Left lobe of liver (tissue), 2 donors: ENCODE data around the gene SYCE3. TPM values are rescaled to one million over a fixed set of nuclear protein-coding genes. Genes with fewer than 3 reads are reported as not detected.

ENCODE experiments used
- ATAC-seq: fragments of 200-7000 bp; cut with Tn5 transposase; one replicate; pipeline ENCODE4 v1.9.1; 2020; ENCODE audit warnings: mild to moderate bottlenecking, moderate library complexity
- DNase-seq: peaks from one replicate; pipeline ENCODE4 v3.0.0-alpha.2; 2020; ENCODE audit warnings: low spot score
- total RNA-seq: library from RNA; stranded (reverse); gene quantifications from one replicate; pipeline ENCODE4 v1.2.1, GENCODE V29; 2021
- donor health status: DM: no; HTN: no; CAD: no; lungs with moderate emphysema.
- donor health status: DM: no; HTN: yes; CAD: no.

SYCE3 gene
- total RNA-seq, 1 donor from 2014 or later: 0.45 TPM

DNA sequence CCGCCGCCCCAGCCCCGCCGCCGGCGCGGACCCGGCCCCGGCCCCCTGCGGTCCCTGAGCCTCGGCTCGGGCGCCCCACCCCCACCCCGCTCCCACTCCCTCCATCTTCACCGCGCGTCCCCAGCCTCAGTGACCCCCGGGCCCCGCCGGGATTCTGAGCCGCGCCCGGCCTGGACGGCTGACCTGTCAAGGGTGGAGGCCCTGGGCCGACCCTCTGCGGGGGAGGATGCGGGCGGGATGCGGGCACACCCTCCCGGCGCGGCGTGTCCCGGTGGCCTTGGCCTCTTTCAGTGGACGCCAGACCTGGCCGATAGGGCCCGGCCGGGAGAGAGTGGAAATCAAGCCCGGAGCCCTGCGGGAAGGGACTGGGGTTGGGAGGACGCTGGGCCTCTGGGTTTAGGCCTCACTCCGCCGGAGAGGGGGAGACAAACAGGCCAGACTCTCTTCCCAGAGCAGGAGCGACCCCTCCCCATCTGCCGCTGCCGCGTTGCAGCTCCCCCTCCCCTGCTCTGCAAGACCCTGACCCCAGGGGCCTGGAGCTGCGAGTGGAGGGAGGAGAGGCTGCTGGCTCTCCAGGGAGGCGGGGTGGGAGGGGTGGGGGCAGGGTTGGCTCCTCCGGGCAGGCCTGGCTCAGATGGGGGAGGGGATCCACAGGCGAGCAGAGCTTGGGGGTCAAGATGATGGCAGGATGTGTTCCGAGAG is 38.4 kb upstream of the SYCE3 start:
- DNase-seq (peak; percentile 43), ATAC-seq (peak; percentile 9)

DNA sequence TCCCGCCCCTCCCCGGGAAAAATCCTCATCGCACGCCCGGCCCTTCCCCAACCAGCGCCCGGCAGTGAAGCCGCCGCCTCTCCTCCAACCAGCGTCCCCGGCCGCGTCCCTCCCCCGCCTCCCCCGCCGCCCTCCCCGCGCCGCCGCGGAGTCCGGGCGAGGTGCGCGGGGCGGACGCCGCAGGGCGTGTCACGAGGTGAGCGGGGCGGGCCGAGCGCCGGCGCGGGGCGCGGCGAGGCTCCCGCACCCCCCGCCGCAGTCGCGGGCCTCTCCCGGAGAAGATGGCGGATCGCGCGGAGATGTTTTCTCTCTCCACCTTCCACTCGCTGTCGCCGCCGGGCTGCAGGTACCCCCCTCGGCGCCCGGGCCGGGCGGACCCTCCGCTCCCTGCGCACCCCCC is 37.8 kb upstream of the SYCE3 start, which contains the start of gene MAPK8IP2:
TSS of gene MAPK8IP2 (plus strand) at position 256 of the 400 bp plus-strand sequence. CDS start at position 282, 26 bp downstream.
- no peak for DNase-seq
- ATAC-seq: peak; percentile 67

DNA sequence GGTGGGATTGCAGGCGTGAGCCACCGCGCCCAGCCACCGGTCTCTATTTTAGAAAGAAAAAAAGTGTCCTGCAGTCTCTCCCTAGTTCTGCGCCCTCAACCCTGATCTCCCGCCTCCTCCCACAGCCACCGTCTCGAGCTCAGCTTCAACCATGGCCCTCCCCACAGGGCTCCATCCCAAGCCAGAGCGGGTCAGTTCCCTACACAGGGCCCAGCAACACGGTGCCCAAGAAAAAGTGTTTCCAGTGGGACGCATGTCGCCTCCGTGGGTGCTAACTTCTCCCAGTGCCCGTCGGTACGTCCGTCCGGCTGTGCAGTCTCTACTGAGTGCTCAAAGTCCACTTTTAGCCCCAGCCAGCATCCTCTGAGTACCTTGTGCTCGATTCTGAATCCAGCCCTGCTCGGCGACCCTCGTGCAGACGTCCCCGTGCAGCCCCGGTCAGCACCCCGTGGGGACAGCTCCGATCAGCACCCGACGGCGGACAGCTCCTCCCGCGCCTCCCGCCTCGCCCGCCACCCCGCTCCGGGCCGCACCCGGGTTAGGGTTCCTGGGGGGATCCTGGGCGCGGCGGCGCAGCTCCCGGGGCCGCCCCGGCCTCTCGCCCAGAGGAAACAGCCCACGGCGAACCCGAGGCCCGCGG is 37.2 kb upstream of the SYCE3 start:
- DNase-seq: no peak

DNA sequence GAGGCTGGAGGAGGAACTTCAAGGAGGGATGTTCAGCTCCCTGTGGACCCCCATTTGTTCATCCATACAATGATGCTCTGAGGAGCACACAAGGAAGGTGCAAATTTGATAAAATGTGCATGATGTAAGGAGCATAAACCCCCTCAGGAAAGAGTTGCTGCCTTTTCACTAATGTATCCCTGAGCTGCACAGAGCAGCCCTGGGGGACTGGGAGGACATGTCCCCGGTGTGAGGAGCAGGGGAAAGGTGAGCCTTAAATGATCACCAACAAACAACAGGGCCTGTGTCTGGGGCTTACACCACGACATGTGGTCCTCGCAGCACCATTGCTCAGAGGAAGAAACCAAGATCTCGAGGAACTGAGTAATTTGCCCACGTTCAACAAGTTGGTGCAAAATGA is 34.4 kb upstream of the SYCE3 start:
- no peak for DNase-seq
- ATAC-seq: no peak

More for the DNA sequence above, 37.2 kb upstream of the SYCE3 start:
- ATAC-seq: peak; percentile 89

DNA sequence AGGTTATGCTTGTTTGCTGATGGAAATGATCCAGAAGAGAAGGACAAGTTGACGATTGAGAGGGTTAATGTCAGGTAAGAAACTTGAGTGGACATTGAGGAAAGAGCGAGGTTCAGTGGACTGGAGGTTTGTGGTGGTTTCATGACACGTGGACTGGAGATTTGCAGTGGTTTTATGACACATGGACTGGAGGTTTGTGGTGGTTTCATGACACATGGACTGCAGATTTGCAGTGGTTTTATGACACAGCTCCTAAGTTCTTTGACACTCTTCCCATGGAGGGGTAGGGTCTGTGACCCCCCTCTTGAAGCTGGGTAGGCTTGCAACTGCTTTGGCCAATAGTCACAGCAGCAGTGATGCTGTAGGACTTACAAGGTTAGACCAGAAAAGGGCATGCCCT is 32.5 kb upstream of the SYCE3 start:
- DNase-seq: no peak
- no peak for ATAC-seq

DNA sequence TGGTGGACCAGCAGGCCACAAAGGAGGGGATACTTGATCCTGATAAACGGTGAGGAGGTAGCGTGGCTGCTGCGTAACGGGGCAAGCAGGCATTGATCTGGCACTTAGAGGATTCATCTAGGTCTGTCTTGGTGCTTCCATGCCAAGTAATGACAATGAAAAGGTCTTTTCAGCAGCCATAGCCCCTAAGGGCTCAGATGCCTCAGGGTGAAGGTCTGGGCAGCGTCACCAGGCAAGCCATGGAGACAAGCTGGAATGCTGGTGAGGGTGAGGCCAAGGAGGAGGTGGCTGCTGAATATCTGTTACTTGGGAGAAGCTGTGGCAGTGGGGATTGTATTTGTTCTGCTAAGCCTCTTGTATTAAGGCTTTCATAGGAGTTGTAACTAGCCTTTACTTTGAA is 24.7 kb upstream of the SYCE3 start:
- DNase-seq: no peak

DNA sequence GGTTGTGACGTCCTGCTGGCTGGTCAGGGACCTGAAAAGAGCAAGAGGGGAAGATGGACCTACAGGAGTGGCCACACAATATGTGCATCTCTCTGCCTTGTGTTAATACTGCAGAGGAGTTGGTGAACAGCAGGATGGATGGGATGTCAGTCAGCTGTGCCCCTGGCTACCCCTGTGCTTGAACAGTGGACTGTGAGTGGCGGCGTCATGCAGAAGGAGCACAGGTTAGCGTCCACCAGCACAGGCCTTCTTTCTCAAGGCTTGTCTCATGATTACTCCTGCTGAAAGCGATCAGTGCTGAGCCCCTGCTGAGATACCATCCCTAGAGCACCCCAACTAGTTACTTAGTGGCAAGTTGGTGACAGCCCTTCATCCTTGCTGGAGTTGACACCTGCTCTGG is 23.7 kb upstream of the SYCE3 start:
- DNase-seq (no peak), ATAC-seq (no peak)

More for the DNA sequence above, 24.7 kb upstream of the SYCE3 start:
- no peak for ATAC-seq

DNA sequence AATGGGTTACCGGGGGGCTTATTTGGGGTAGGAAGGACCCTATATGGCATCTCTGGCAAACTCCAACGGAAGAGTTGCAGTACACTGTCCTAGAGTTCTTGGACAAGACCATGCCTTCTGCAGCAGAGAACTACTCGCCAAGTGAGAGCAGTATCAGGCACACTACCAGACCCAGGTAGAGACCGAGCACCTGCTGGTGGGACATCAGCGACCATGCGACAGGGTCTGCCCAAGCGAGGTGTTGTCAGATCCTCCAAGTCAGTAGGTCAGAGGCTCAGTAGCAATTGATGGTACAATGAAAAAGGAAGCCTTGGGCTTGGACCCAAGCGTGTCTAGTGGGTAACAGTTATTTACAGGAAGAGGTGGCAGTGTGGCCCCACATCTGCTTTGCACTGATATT is 23.1 kb upstream of the SYCE3 start:
- no peak for DNase-seq
- no peak for ATAC-seq

DNA sequence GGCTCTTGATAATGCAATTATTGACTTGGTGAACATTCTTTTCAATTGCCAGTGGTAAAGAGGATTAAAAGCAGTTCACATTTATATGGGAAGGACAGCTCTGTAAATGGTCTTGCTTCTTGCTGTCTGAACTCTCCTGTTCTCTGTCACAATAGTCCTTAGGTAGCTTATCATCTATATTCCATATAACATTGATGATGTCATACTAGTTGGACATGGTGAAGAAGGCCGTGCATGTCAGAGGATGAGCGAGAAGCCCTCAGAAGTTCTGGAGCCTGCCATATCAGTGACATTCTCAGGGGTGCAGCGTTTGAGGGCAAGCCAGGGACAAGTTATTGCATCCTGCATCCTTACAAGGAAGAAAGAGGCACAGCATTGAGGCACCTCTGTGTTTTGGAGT is 22.5 kb upstream of the SYCE3 start:
- ATAC-seq (no peak), DNase-seq (no peak)

DNA sequence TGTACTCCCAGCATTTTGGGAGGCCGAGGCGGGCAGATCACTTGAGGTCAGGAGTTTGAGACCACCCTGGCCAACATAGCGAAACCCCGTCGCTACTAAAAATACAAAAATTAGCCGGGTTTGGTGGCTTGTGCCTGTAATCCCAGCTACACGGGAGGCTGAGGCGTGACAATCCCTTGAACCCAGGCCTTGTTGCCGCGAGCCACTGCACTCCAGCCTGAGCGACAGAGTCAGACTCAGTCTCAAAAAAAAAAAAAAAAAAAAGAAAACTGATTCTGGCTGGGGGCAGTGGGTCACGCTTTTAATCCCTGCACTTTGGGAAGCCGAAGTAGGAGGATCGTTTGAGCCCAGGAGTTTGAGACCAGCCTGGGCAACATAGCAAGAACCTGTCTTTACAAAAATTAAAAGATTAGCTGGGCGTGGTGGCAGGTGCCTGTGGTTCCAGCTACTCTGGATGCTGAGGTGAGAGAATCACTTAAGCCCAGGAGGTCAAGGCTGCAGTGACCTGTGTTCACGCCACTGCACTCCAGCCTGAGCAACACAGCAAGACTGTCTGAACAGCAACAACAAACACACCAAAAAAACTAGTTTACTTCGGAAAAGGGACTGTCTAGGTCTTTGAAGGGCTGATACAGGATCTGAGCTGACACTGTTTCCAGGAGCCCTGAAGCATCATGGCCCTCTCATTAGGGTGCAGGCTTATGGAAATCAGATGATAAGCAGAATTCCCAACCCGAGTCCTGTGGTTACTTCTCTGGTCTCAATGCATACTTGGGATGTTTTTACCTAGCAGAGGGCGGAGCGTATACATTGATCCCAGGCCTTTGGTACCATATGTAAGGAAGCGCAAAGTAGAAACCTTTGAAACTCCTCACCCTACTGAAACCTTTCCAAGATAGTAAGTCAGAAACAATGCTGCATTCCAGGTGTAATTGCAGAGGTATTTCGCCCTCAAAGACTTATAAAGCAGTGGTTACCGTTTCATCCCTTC is 21.7 kb upstream of the SYCE3 start:
- ATAC-seq: no peak
- no peak for DNase-seq

DNA sequence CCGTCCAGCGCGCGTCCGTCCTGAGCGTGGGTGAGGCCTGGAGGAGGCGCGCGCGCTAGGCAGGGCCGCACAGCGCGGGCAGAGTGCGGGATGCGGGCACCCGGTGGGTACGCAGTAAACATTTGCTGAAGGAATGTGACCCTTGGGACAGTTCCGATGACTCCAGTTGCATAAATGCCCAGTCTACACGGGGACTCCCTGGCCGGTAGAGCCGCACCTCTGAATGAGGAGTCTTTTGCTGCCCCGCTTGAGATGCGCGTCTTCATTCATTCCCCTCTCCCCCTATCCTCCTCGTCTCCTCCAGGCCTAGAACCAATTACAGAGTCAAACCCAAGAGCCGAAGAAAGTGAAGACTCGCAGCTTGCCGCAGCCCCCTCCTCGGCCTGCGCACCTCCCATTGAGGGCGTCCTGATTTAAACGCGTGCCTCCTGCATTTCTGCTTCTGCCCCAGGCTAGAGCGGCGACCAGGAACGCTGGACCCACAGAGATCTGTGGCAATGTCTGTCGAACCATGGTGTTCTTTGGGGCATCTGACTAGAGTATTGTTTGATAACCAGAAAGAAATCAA is 20.7 kb upstream of the SYCE3 start:
- DNase-seq: no peak
- ATAC-seq: peak; percentile 33

DNA sequence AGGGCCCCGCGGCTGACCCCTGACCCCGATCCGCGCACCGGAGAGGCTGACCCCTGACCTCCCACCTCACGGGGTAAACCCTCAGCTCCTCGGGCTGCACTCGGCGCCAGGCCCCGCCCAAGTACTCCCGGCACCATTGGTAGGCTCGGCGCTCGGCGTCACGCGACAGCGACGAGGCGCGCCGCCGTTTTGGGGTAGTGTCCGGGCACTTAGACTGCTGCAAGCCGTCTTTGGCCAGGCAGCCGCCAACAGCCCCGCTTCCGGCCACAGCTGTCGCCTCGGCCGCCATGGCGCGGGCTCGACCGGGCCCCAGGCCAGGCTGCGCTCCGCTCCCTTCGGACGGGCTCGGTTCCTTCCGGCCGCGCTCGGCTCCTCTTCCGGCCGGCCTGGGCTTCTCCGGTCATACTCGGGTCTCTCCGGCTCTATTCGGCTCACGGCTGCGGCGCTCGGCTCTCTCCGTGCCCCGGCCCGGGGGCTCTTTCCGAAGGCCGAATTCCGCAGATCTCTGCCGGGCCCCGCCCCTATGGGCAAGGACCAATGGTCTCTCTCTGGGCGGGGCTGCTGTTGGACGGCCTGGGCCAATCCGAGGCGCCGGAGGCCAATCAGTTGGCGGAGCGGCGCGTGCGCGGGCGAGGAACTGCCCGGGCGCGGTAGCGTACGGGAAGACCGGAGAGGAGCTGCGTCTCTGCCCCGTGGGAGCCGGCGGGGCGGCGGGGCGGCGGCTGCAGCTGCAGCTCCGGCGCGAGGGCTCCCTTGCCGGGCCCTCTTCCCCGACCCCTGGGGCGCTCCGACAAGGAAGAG is 20.0 kb upstream of the SYCE3 start, which contains the start of gene CHKB:
TSS of gene CHKB (minus strand) at position 357 of the 801 bp plus-strand sequence. CDS start at position 289, 68 bp downstream.
- DNase-seq: peak; percentile 99
- peak; percentile 93 for ATAC-seq

DNA sequence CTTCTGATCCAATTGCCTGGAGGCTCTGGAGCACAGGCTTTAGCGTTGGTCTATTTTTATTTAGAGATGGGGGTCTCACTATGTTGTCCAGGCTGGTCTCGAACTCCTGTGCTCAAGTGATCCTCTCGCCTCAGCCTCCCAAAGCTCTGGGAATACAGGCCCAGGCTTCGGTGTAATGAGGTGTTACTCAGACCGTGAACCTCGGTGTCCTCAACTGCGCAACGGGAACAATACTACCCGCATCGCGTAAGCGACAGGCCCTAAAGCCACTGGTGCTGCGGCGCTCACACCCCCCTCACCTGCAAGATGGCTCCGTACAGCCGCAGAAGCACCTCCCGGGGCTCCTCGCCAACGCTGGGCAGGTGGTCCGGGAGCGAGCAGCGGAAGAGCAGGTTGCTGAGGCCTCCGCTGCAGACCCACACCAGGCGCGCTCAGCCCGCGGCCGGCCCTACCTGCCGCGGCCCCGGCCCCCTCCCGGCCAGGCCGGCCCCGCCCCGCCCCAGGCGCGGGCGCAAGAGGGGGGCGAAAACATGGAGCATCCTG is 19.3 kb upstream of the SYCE3 start:
- ATAC-seq (no peak), DNase-seq (no peak)

DNA sequence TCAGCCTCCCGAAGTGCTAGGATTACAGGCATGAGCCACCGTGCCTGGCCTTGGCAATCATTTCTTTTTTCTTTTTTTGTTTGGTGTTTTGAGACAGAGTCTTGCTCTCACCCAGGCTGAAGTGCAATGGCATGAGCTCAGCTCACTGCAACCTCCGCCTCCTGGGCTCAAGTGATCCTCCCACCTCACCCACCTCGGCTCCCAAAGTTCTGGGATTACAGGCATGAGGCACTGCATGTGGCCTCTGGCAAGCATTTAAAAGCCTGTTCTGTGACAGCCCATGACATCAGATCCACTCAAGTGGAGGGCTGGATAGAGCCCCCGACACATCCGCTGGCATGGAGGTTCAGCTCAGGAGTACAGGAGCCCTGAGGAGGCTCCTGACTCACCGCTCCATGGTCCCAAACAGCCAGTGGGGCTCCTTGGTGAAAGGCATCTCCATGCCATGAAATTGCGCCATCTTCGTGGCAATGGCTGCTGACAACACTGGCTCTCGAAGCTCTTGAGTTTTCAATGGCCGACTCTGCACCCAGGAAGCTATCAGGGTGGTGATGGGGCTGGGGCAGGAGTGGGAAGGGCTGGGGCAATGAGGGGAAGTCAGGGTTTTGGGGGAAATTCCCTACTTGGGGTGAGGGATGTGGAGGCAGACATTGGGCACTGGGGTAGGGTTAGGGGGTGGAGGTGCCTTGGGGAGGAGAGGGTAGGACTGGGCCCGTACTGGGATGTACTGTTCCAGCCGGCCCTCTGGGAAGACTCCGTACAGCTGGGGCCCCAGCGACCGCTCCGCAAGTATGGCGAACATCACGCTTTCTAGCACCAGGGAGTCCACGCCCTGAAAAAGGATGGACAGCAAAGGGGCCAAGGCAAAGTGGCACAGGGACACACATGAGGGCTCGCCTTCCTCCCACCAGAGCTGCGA is 18.6 kb upstream of the SYCE3 start:
- DNase-seq: no peak

DNA sequence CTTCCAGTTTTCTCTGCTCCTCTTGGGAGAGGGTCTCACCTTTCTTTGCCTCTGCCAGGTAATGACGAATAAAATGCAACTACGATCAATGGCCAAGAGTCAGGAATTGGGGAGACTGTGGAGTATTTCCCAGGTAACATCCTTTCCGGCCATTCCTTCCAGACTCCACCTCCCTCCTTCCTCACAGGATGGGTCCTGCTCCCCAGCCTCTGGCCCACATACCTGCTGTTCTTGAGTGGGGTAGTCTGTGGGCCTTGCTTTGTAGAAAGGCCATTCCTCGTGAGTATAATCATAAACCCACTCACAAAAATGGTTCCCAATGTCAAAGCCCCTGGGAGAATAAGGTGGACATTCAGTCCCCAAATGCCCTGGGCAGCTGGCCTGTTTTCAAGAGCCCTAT is 17.0 kb upstream of the SYCE3 start:
- no peak for ATAC-seq
- no peak for DNase-seq

More for the DNA sequence above, 18.6 kb upstream of the SYCE3 start:
- ATAC-seq: no peak

DNA sequence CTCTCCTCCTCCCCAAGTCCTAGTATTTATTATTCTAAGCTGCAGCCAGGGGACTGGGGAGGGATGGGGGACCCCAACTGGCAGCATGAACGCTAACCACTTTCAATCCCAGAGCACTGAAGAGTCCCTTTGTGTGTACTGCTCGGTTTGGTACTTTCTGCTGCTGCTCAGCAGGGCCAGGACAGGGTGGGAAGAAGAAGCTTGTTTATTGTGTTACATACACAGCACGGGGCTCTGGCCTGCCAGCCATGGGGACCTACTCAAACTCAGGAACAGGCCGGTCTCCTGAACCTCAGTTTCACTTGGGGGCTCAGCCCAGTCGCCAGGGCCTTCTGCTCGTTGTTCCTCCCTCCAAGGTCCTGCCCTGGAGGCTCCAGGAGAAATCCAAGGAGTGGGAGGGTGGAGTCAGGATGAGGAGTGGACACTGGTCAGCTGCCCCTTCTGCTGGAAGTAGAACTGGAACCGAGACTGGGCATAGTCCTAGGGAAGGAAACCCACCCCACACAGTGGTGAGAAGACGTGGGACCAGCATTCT is 16.1 kb upstream of the SYCE3 start:
- DNase-seq (no peak), ATAC-seq (no peak)

DNA sequence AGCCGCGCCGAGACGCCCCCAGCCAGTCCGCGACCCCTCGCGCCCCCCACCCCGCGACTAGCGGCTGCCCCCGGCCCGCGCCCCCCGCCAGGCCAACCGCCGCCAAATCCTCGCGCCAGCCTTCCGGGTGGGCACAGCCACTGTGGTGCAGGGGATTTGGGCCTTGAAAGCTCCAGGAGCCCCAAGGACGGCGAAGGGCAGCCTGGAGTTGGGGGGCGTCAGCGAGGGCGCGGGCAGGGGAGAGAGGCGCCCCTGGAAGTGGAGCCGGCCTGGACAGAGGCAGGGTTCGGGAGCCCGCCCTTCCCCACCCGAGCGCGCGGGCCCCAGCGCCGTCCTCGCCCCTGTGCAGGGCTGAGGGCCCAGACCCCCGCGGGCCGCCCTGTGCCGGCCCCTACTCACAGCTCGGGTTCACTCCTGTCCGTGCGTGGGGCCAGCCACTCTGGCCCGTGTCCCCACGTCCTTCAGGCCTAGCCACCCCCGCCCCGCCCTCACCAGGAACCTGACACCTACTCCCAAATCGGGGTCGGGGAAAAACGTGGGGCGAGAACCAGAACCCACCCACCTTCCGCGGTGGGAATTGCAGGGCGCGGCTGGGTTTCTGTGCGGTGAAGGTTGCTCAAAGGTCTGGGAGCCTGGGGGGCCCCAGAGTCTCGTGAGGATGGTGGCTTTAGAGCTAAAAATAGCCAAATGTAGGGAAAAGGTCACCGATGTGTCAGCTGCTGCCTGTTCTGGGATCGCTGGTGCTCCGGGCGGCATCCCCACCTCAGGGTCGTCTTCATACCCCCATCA is 15.5 kb upstream of the SYCE3 start, which contains the start of gene CPT1B:
TSS of gene CPT1B (minus strand) at position 441 of the 789 bp plus-strand sequence. CDS start 512 bp downstream, outside the sequence.
- ATAC-seq: no peak
- no peak for DNase-seq

DNA sequence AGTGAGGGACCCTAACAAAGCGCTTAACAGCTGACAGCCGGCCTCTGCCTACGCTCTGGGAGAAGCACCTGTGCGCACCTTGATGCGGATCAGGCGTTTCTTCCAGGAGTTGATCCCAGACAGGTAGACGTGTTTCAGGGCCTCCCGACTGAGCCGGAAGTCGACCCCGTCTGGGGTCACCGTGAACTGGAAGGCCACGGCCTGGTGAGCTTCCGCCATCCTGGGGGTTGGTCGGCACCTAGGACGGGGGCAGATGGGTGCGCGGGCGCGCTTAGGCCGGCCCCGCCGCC is 14.9 kb upstream of the SYCE3 start:
- DNase-seq (no peak), ATAC-seq (no peak)
